Inflammatory macrophage (primary cell): ENCODE results near the gene RALGDS.
A peak's percentile ranks its signal among the peaks of the same experiment; 100 is the strongest.

Source experiments
- DNase-seq, 2 donors: peaks; one replicate each; pipeline ENCODE4 v3.0.0-alpha.2; 2020 to 2022

The RALGDS gene

DNA sequence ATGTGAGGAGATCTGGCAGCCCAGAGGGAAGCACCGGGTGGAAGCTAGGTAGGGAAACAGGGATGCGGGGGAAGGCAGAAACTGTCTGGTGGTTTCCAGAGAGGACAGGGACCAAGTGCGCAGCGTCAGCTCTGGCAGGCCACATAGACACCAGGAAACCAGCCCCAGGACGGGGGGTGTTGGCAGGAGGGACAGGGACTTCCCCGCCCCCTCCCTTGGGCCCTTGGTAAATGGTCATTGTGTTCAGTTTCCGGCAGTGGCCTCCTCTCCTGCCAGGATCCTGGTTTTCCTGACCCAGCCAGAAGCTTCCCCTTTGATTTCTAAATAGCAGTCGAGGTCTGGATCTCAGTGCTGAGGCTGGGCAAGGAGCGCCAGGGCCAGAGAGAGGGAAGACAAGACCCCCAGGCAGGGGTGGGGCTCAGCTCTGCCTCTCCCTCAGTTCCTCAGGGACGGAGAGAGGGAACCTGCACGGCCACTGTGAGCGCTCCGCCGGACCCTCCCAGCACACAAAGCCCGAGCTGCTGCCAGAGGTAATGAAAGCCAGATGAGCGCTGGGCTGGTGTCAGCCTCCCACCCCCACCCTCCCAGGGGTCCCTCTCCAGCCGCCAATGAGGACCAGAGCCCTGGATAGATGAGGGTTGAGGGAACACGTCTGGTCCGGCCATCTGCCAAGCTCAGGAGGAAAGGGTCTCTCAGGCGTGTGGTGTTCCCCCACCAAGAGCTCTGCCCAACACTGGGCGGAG, 1.8 kb downstream of the RALGDS start:
- no peak for DNase-seq

DNA sequence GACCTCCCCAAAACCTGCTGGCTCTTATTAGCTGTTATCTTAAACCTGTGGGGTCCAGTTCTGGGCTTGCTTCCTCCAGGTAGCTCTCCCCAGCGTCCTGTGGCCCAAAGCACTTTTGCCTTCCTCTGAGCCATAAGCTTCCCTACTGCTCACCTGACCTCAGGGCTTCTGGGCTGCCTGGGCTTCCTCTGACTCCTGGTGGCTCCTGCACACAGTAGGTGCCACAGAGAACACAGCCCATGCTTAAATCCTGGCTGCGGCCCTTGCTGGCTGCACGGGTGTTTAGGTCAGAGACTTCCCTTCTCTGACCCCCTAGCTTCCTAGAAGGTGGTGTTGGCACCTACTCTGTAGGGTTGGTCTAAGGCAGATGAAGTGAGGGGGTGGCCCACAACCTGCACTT, 2.5 kb downstream of the RALGDS start:
- no peak for DNase-seq

DNA sequence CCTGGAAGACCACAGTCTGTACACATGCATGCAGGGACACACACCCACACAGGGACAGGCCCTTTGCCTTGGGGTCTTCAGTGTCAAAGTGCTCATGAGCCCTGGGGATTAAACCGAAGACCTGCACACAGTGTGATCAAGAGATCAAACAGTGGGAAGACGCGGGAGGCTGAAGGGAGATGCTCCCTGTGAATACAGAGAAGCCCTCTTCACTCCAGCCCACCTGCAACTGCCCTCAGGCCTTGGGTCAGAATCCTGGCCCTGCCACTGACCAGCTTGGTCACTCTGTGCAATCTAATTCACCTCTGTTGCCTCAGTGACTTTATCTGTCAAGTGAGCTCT, 2.9 kb downstream of the RALGDS start:
- DNase-seq = no peak

DNA sequence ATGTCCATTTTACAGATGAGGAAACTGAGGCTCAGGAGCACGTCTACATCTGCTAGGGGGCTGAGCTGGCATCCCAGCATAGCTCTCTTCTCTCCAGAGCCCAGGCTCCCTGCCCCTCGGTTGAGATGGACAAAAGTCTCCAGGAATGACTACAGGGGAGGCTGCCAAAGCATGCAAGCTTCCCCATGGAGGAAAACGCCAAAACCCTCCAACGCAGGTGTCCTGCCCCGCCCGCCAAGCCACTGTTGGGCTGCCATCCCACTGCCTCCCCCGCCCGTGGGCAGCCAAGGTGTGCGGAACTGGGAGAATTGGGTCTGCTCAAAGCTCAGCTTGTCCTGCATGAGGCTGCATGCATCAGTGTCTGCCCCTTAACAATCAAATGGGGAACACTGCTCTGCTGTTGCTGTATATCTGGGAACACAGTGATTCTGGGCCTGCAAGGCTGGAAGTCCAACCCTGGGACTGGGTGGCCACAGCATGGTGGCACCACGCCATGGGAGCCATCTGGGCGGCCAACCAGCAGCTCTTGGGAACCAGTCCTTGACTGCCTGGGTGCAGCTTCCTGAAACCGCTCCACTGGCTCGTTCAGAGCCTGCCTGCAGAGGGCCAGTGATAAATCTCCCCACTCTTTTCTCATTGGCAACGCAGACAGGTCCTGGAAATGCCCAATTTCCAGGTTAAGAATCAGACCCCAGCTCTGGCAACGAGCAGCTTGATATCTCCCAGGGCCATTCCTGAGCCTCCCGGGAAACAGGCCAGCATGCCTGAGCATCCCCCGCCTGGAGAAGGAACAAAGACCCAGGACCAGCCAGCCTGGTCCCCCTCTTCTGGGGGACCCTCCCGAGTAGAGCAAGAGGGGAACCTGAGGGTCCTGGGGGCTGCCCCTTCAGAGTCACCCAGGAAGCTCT, 3.5 kb downstream of the RALGDS start:
- peak; percentile 44 to 56 for DNase-seq

DNA sequence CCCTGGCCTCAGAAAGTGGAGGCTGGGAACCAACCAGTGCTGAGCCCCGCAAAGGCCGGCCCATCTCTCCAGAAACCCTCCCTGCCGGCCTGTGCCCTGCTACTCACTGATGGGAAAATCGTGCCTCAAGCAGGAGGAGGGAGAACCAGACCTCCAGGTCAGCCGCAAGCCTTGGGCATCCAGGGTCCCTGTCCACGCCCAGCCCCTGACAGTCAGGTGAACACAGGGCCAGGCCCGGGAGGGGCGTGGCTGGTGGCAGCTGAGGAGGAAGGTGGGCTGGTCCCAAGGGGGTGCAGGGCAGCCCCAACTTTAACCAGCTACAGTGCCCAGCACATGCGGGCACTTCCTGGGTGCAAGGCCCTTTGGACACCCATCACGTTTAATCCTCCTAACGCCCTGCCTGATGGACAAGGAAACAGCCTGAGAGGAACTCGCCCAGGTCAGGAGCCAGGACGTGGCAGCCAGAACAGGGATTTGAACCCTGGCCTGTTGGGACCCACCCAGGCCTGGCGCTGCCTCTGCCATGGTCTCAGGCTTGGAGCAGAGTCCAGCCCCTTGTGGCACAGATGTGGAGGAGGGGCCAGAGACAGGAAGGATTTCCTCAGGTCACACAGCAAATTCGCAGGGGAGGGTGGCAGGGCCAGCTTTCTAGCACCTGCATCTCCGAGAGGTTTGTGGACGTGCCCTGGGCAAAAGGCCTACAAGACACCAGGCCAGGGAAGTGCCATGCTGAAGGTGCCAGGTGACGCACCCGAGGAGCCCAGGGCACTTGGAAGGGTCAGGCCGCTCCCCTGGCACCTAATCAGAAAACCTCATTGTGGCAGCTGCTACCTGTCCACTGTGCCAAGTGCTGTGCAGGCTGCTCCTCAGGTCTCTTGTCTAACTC, 4.5 kb downstream of the RALGDS start:
- DNase-seq = no peak

DNA sequence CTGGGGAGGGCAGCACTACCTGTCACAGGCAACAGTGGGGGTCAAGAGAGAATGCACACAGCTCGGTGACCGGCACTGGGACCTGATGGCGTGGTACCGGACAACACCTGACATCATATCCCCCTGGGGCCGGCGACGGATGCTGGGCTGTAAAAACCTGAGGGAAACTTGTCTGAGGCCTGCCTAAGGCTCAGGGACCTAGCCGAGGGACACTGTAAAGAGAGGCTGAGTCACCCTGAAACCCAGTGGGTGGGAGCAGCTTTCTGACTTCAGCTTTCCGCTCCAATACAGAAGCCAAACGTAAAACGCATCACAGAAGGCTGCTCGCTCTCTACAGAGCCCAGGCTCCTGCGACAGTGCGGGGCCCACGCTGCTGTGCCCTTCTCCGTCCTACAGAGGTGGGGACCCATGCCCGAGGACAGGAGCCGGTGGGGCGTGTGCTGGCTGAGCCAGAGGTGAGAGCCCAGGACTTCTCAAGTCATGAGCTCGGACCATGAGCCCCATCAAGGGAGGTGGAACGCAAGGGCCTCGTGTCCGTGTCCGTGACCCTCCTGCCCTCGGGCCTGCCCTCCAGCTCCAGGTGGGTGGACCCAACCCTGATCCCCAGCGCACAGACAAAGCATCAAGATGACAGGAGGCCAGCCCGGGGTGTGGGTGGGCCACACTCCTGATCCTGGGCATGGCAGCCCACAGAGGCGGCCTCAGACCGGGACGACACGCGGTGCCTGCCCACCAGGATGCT, 5.3 kb downstream of the RALGDS start:
- peak; percentile 78 to 88 for DNase-seq

DNA sequence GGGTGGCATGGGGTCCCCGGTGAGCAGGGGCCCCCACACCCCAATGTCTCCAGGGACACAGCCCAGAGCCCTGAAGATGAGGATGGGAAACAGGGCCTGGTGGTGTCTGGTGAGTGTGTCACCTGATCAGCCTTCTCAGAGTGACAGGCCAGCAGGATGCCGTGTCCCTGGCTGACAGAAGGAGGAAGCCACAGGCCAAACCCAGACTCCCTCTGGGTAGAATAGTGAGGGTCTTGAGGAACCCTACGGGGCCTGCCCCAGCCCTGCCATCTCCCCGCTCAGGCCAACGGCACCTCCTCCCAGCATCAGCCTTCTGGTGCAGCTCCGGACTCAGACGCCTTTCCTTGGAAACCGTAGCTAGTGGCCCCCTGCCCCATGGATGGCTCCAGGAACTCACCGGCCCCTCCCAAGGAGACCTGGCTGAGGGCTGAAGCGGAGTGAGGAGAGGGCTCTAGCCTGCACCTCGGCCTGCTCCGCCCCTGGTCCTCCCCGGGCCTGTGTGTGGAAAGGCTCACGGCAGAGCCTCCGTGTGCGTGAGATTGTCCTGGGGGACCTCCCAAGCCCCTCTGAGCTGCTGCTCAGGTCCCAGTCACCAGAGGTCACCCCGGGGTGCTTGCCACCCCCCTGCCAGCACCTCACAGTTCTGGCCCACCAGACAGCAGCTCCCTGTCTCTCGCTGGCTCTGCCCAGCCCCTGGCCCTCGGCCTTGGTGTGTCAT, 6.0 kb downstream of the RALGDS start:
- DNase-seq = peak; percentile 34 to 65

DNA sequence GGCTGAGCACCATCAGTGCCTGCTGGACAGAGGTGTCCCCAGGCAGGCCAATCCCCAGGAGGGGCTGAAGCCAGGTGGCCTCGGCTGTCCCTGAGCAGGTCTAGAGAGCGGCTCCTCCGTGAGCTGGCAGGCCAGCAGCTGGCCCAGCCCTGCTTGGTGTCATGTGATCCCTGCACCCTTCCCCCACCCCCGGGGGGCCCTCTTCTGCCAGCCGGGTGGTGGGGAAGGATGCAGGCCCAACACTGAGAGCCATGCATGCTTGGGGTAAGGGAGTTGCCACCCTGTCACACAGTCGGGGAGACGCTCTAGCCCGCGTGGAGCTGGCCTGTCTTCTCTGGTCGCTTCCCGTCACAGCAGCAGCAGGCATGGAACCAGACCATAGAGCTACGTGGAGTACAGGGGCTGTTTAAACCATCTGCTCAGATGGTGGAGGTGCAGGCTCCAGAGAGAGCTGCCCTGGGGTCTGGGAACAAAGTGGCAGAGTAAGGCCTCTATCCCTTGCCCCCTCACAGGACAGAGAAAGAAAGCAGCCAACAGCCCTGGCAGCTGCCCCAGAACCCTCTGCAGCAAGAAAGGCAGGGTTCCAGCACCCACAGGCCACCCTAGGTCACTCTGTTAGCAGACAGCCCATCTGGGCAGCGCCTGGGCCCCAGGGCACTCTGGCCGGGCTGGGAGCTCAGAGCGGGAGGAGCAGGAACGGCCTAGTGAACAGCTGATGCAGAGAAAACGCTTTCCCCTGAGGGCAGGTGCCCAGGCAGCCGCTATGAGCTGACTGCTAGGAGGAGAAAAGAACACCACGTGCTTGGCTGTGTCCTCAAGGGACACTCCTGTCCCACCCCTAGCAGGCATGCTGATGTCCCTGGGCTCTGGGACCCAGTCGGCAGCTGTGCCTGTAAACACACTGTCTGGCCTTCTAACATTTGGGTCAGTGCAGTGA, 6.8 kb downstream of the RALGDS start:
- no peak for DNase-seq

DNA sequence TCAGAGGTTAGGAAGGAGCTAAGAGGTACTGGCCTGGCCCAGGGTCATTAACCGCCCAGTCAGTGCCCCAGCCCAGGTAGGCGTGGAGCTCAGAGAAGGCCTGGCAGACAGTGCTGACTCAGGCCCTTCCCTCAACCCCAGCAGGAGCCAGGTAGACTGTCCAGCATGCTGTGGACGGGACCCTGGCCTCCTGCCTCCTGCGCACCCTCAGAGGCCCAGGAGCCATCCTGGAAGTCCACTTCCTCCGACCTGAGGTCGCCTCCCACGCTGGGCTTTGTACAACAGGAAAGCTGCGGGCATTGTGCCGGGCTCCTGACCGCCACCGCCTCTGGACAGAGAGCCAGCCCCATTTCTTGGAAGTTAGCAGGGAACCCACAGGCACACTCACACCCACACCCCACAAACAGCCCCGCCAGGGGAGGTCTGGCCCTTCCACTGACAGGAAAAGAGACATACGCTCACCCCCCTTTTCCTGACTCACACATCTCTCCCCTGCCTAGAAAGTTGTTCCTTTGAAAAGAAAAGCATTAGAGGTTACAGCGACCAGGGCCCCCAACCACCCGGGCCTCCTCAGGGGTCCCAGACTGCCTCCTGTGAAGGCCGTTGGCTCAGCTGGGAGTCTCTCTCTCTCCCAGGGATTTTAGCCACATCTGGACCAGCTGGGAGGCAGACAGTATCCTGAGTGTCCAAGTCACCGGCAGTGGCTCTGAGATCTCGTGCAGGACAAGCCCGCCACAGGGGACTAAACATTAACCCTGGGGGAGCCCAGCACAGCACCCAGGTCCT, 7.7 kb downstream of the RALGDS start:
- peak; percentile 84 to 91 for DNase-seq

DNA sequence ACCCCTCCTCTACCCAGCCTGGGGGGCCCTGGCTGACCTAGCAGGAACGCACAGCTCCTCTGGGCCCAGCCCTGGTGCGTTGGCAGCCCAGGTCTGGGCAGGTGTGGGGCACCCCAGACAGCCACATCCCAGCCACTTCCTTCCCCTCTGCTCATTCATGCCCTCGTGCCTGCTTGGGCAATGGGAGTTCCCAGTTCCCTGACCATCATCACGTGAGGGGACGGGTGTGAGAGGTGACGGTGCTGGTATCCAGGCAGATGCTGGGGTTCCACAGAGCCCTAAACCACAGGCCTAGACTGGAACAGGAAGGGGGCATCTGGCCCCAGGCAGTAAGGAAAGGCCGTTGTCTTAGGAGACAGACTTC, 8.4 kb downstream of the RALGDS start:
- peak; percentile 96 to 97 for DNase-seq

DNA sequence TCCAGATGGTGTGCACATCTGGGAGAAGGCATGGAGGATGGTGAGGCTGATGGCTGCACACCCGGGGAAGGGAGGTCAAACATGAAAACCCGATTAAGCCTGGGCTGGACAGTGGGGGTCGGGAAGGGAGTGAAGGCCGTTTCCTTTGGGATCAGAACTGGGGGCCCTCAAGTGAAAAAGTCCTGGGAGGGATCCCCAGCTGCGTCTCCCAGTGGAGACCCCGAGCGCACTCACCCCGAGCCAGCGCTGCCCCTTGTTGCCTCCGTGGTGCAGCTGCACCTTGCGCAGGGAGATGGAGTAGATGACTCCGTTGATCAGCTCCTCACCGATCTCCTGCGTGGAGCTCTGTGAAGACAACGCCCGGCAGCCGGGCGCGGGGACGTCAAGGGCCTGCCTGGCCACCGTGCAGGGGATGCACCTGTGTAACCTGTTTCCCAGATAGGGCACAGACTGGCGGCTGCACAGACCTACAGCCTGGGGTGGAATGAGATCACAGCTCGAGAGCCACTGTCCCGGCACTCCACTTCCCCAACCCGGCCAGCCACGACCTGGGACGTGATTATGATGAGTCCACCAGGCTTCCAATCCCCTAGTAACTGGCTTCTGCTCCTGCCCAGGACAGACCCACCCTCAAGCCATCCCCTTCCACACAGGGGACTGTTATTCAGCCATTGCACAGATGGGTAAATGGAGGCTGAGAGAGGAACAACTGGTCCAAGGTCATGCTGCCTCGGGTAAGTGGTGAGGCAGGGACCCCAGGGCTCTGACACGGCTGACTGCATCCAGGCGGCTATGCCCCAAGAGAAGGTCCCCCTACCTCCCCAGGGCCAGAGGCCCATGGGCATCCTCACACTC, 9.0 kb downstream of the RALGDS start:
- peak; percentile 38 to 55 for DNase-seq

DNA sequence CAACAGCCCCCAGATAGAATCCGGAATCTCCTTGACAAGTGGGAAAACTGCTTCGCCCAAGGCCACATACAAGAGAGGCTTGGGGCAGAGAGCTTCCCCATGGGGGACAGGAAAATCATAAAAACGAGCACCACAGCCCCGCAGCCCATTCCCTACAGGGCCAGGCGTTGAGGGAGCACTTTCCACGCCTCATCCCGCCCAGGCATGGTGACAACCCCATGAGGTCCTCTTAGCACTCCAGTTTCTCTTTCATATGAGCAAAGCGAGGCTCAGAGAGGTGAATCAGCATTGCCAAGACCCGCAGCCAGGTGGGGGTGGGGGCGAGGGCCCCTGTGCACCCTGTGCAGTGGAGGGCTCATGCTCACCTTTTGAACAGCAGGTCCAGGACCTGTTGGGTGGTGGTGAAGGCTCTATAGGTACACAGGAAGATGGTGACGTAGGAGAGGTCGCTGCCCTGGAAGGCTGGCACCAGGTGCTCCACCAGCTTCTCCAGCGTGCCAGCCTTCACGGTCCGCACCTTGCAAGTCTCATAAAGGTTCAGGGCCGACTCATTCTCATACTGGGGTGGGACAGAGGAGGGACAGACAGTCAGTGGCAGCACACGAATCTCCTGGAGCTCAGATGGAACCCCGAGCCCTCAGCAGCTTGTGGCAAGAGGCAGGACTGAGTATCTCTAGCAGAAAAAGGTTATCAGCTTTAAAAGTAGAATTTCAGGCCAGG, 10.9 kb downstream of the RALGDS start:
- DNase-seq = no peak

DNA sequence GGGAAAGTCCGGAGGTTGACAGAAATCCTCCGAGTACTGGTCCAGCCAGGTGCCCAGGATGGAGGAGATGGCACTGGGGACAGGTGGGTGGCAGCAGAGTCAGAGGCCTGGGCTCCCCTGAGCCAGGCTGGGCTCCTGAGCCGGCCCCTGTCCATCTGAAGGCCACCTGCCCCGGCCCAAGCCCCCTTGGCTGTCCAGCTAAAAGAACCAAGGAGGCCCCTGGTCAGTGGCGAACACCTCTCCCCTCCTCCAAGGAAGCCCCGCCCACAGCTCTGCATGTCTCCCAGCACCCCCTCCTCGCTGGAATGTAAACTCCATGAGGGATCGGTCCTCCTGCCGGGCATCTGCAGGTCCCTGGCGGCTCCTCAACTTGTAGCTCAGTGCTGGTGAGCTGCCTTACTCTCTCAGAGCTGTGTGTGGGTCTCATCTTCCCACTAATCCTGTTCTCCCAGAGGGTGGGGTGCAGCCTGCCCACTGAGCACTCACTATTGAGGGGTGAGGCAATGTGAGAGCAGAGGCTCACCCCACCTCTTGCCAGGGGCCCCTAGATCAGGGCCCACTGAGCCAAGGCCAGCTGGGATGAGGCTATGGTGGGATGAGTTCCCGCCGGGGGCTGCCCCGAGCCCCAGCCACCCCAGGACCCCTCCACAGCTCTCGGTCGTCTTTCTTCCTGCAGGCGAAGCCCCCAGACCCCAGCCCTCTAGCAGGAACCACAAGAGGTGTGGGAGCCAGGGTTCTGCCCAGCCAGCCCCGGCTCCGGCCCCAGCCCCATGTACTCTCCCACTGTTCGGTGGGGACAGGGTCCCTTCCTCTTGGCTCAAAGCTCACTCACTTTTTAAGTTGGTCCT, 12.0 kb downstream of the RALGDS start:
- no peak for DNase-seq

DNA sequence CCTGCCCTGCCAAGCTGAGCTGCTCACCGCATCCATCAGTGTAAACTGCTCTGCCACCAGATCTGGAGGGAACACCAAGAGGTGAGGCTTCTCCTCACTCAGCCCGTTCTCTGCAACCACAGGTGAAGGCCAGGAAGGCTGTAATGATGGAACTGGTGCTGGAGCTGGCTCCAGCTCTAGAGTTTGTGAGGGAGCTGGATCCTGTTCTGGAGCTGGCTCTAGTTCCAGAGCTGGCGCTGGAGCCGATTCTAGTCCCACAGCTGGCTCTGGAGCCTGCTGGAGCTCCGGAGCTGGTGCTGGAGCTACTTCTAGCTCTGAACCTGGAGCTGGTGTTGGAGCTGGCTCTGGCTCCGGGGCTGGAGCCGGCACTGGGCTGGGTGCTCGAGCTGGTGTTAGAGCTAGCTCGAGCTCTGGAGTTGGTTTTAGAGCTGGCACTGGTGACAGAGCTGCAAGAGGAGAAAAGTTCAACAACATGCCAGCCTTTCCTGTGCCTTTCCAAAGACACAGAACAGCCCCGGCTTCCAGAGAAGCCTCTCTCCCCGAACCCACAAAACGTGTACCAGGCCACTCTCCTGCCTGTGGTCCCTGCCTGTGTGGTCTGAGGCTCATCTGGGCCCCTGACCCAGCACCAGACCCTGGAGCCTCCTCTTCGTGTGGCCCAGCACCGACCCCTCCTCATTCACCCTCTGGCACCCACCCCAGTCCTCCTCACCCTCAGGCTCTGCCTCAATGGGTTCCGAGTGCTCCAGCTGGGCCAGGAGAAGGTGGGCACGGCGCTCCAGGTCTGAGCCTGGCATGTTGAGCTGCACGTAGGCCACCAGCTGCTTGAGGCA, 12.9 kb downstream of the RALGDS start:
- DNase-seq = no peak

DNA sequence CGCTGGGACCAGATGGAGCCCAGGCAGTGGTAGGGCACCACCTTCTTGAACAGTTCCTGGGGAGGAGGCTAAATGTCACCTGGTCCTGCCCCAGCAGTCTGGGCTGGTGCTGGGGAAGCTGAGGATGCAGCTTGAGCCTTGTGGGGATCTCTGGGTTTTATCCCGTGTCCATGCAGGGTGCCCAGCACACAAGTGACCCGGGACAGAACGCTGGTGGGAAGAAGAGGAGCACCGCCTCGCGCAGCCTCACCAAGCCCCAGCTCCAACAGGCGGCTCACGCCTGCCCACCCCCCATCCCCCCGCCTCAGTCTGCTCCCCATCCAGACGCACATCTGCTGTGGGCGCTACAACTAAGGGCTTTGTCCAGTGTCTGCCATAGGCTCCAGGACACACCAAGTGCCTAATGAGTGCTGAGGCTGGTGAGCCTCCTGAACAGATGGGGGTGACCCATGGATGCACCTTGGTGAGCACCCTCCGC, 13.8 kb downstream of the RALGDS start:
- no peak for DNase-seq
